Measurements from ENCODE around the gene LBHD2. TPM values are rescaled to one million over a fixed set of nuclear protein-coding genes. Genes with fewer than 3 reads are reported as not detected.

Gene LBHD2
- total RNA-seq, 1 donor from 2014 or later = not detected

GRCh38 chr14:103095210-103095778 is 11.3 kb downstream of the LBHD2 start:
- DNase-seq = no peak
- intact Hi-C loops (cut with micrococcal nuclease) = no loop called here
- H3K4me3 ChIP-seq = peak overlapping the region; percentile 40

GRCh38 chr14:103096387-103096786 is 12.4 kb downstream of the LBHD2 start:
- Histone ChIP-seq H3K36me3 (no peaks in the 10 kb centered on the region), H3K27me3 (ENCODE audit: low read depth) (peaks cover 49% of the 10 kb centered on the region), H3K9me3 (replicated peaks) (no peaks in the 10 kb centered on the region), H3K4me3 (no peak overlapping the region), H3K27ac (replicated peaks) (no peak overlapping the region), H3K4me1 (peaks cover 13% of the 10 kb centered on the region)
- no peak for TF ChIP-seq CTCF (IDR thresholded peaks at IDR 0.05; ENCODE audit: borderline replicate concordance)
- intact Hi-C loops (cut with micrococcal nuclease) = no loop called here
- no peak for DNase-seq

More at GRCh38 chr14:103095210-103095778, 11.3 kb downstream of the LBHD2 start:
- peaks cover 19% of the 10 kb centered on the region for H3K4me1 ChIP-seq
- no peaks in the 10 kb centered on the region for H3K9me3 ChIP-seq (replicated peaks)
- no peaks in the 10 kb centered on the region for H3K36me3 ChIP-seq
- H3K27me3 ChIP-seq (ENCODE audit: low read depth) = peaks cover 48% of the 10 kb centered on the region
- H3K27ac ChIP-seq (replicated peaks) = peak overlapping the region; percentile 63
- no peak for TF ChIP-seq CTCF (IDR thresholded peaks at IDR 0.05; ENCODE audit: borderline replicate concordance)

GRCh38 chr14:103097244-103097993 is 13.4 kb downstream of the LBHD2 start:
- Histone ChIP-seq H3K4me3 (no peak overlapping the region), H3K27ac (replicated peaks) (no peak overlapping the region), H3K27me3 (ENCODE audit: low read depth) (peaks cover 55% of the 10 kb centered on the region), H3K4me1 (peaks cover 13% of the 10 kb centered on the region), H3K36me3 (no peaks in the 10 kb centered on the region), H3K9me3 (replicated peaks) (no peaks in the 10 kb centered on the region)
- no peak for TF ChIP-seq CTCF (IDR thresholded peaks at IDR 0.05; ENCODE audit: borderline replicate concordance)
- intact Hi-C loops (cut with micrococcal nuclease) = no loop called here
- no peak for DNase-seq

GRCh38 chr14:103097994-103098957 is 14.3 kb downstream of the LBHD2 start:
- no peak for DNase-seq

More at GRCh38 chr14:103097994-103098957, 14.3 kb downstream of the LBHD2 start:
- H3K4me1 ChIP-seq = peaks cover 21% of the 10 kb centered on the region
- no peak overlapping the region for H3K4me3 ChIP-seq
- H3K27me3 ChIP-seq (ENCODE audit: low read depth) = peaks cover 63% of the 10 kb centered on the region
- H3K9me3 ChIP-seq (replicated peaks) = no peaks in the 10 kb centered on the region
- intact Hi-C loops (cut with micrococcal nuclease) = no loop called here
- H3K27ac ChIP-seq (replicated peaks) = no peak overlapping the region
- TF ChIP-seq CTCF (IDR thresholded peaks at IDR 0.05; ENCODE audit: borderline replicate concordance) = no peak
- H3K36me3 ChIP-seq = no peaks in the 10 kb centered on the region

Data from left ventricle myocardium inferior (tissue), 1 donor.